GM04503 (cell line): ENCODE data around the gene CPXM2.

ENCODE experiments used
- DNase-seq: peaks from one replicate; pipeline ENCODE4 v3.0.0-alpha.2; 2012; ENCODE audit warnings: low read depth

CPXM2 gene

GRCh38 chr10:123797813-123798212, 93.8 kb downstream of the CPXM2 start:
- DNase-seq = no peak

GRCh38 chr10:123796736-123797135, 94.9 kb downstream of the CPXM2 start:
- DNase-seq = no peak

GRCh38 chr10:123795846-123796590, 95.6 kb downstream of the CPXM2 start:
- no peak for DNase-seq

- no peak for DNase-seq
These were observed 96.3 kb downstream of the CPXM2 start for GRCh38 chr10:123795196-123795780.

- DNase-seq = no peak
These were observed 99.2 kb downstream of the CPXM2 start for GRCh38 chr10:123792248-123792978.

GRCh38 chr10:123790132-123790885, 101.3 kb downstream of the CPXM2 start:
- no peak for DNase-seq

- no peak for DNase-seq
These were observed 102.6 kb downstream of the CPXM2 start for GRCh38 chr10:123788981-123789380.

GRCh38 chr10:123787566-123787965, 104.0 kb downstream of the CPXM2 start:
- no peak for DNase-seq

GRCh38 chr10:123786896-123787295, 104.7 kb downstream of the CPXM2 start:
- DNase-seq = no peak

GRCh38 chr10:123786306-123786705, 105.3 kb downstream of the CPXM2 start:
- no peak for DNase-seq

- no peak for DNase-seq
These were observed 107.0 kb downstream of the CPXM2 start for GRCh38 chr10:123784646-123785045.

- DNase-seq = no peak
These were observed 107.4 kb downstream of the CPXM2 start for GRCh38 chr10:123784216-123784615.

GRCh38 chr10:123783296-123783695, 108.3 kb downstream of the CPXM2 start:
- no peak for DNase-seq

GRCh38 chr10:123782549-123782948, 109.1 kb downstream of the CPXM2 start:
- no peak for DNase-seq

- DNase-seq = no peak
These were observed 109.6 kb downstream of the CPXM2 start for GRCh38 chr10:123781956-123782500.

- DNase-seq = no peak
These were observed 110.2 kb downstream of the CPXM2 start for GRCh38 chr10:123781324-123781900.

GRCh38 chr10:123778719-123779517, 112.7 kb downstream of the CPXM2 start:
- DNase-seq = no peak

- DNase-seq = no peak
These were observed 113.7 kb downstream of the CPXM2 start for GRCh38 chr10:123777881-123778280.

GRCh38 chr10:123774132-123774742, 117.4 kb downstream of the CPXM2 start:
- DNase-seq = no peak
